Measurements from ENCODE around the gene GLT6D1. TPM values are rescaled to one million over a fixed set of nuclear protein-coding genes. Genes with fewer than 3 reads are reported as not detected.

Gene GLT6D1
- total and polyA plus RNA-seq, 2 donors (not counting 3 experiments of a cell fraction or from before 2014, with no cell fraction given): not detected

GRCh38 chr9:135664801-135665794 lies 25.8 kb upstream of the GLT6D1 start:
- FAIRE-seq: no peak
- no peaks in the 10 kb centered on the region for H3K27me3 ChIP-seq (ENCODE audit: control insufficient read depth in 2 of 2, insufficient read depth in 2 of 2, low read length in 2 of 2)
- no peak overlapping the region for H3K27ac ChIP-seq (ENCODE audit: insufficient read depth, low read depth, low read length)
- DNase-seq (ENCODE audit: low read depth, low spot score): no peak
- no peaks in the 10 kb centered on the region for H3K9me3 ChIP-seq (replicated peaks; ENCODE audit: control insufficient read depth, insufficient read depth, low read length)
- dilution Hi-C loops (cut with MboI; ENCODE audit: extremely low pct_ligation_motif_present, low sequenced_read_pairs): no loop called here
- H2AFZ ChIP-seq (ENCODE audit: low read depth, low read length): no peak overlapping the region
- H3K36me3 ChIP-seq (ENCODE audit: control insufficient read depth in 2 of 2, extremely low read depth in 1 of 2, insufficient read depth in 2 of 2, low read length in 2 of 2): no peaks in the 10 kb centered on the region
- H3K4me2 ChIP-seq (ENCODE audit: insufficient read depth, low read length): no peak overlapping the region
- H3K79me2 ChIP-seq (ENCODE audit: control insufficient read depth, insufficient read depth, low read length): no peaks in the 10 kb centered on the region
- intact Hi-C loops (cut with micrococcal nuclease): no loop called here
- no peaks in the 10 kb centered on the region for H4K20me1 ChIP-seq (replicated peaks; ENCODE audit: control insufficient read depth, extremely low read depth, insufficient read depth, low read length)
- H3K9ac ChIP-seq (replicated peaks; ENCODE audit: extremely low read depth, insufficient read depth, low read length): no peak overlapping the region
- no TSS peak for BruUV-seq (replicated peaks)
- H3K4me1 ChIP-seq (ENCODE audit: control insufficient read depth, extremely low read depth, insufficient read depth, low read length): no peaks in the 10 kb centered on the region
- TF ChIP-seq JUN (IDR thresholded peaks at IDR 0.05; ENCODE audit: borderline replicate concordance, insufficient read depth, insufficient read length, low read depth) (no peak), MYC (IDR thresholded peaks at IDR 0.05; ENCODE audit: low read depth, low read length) (no peak), POLR2AphosphoS5 (IDR thresholded peaks at IDR 0.05; ENCODE audit: insufficient read depth, low read depth, low read length) (no peak), FOS (IDR thresholded peaks at IDR 0.05; ENCODE audit: borderline replicate concordance, insufficient read depth, low read length) (no peak), CTCF (IDR thresholded peaks at IDR 0.05; ENCODE audit: extremely low read depth in 1 of 2, insufficient read depth in 1 of 2, low read depth in 1 of 2, low read length in 2 of 2) (no peak), EZH2 (IDR thresholded peaks at IDR 0.05; ENCODE audit: borderline replicate concordance, low read depth, low read length, severe bottlenecking) (no peak), GATA2 (IDR thresholded peaks at IDR 0.05; ENCODE audit: insufficient read depth, insufficient read length, low read depth, low read length) (no peak), POLR2A (IDR thresholded peaks at IDR 0.05; ENCODE audit: low read depth, low read length) (no peak)
- TF ChIP-seq, protein P1, sequence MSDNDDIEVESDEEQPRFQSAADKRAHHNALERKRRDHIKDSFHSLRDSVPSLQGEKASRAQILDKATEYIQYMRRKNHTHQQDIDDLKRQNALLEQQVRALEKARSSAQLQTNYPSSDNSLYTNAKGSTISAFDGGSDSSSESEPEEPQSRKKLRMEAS (IDR thresholded peaks at IDR 0.05; ENCODE audit: insufficient read depth, insufficient read length): no peak
- H3K4me3 ChIP-seq (replicated peaks in 1 of 3; ENCODE audit: insufficient read depth in 1 of 3, low read depth in 1 of 3, low read length in 3 of 3): no peak overlapping the region
- H3K9me1 ChIP-seq (replicated peaks; ENCODE audit: control insufficient read depth, extremely low read depth, insufficient read depth, low read length): no peaks in the 10 kb centered on the region
- ChIA-PET POLR2A (no interaction called here), CTCF (no interaction called here)
